Suprapubic skin (tissue), 4 donors: ENCODE results near the gene COL23A1.

Experiments used
- EP300 ChIP-seq: sonication (generic); formaldehyde crosslinking; IDR thresholded peaks from one replicate; pipeline ENCODE4 v1.6.1; 2017; ENCODE audit warnings: antibody characterized with exemption
- POLR2A ChIP-seq, 2 donors: fragments of 450-650 bp; IDR thresholded peaks; one replicate each; pipeline ENCODE4 v1.6.1; 2017; ENCODE audit warnings: antibody characterized with exemption in 2 of 2, mild to moderate bottlenecking in 2 of 2, moderate library complexity in 2 of 2
- POLR2AphosphoS5 ChIP-seq, 3 donors: sonication (generic); formaldehyde crosslinking; IDR thresholded peaks; one replicate each; pipeline ENCODE4 v1.6.1; 2017; ENCODE audit warnings: antibody characterized with exemption in 3 of 3
- TF ChIP-seq, protein P1 (sequence below), 2 donors: fragments of 200-600 bp in 1 of 2; fragments of 450-650 bp in 1 of 2; sonication (generic) in 1 of 2; IDR thresholded peaks; one replicate each; pipeline ENCODE4 v1.5.1; 2016 to 2019; ENCODE audit warnings: antibody characterized with exemption in 2 of 2, mild to moderate bottlenecking in 1 of 2, moderate library complexity in 1 of 2

DNA sequence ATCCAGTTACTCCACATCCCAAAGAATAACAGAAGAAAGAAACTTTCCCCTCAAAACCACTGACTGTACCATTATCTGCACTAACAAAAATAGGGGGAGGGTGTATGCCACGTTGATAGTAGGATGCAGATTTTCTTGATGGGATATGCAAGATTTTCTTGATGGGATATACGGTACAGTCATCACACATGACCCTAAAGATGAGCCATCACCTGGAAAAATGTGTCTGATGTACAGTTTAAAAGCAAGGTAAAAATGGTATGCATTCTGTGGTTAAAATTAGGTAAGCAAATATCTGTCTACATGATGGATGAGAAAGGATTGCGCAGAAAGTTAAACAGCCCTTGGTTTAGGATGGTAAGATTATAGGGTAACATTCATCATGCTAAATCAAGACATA, 8.6 kb downstream of the COL23A1 start:
- TF ChIP-seq, protein P1, sequence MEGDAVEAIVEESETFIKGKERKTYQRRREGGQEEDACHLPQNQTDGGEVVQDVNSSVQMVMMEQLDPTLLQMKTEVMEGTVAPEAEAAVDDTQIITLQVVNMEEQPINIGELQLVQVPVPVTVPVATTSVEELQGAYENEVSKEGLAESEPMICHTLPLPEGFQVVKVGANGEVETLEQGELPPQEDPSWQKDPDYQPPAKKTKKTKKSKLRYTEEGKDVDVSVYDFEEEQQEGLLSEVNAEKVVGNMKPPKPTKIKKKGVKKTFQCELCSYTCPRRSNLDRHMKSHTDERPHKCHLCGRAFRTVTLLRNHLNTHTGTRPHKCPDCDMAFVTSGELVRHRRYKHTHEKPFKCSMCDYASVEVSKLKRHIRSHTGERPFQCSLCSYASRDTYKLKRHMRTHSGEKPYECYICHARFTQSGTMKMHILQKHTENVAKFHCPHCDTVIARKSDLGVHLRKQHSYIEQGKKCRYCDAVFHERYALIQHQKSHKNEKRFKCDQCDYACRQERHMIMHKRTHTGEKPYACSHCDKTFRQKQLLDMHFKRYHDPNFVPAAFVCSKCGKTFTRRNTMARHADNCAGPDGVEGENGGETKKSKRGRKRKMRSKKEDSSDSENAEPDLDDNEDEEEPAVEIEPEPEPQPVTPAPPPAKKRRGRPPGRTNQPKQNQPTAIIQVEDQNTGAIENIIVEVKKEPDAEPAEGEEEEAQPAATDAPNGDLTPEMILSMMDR (IDR thresholded peaks at IDR 0.05), result no peak
- TF ChIP-seq POLR2A (IDR thresholded peaks at IDR 0.05) (no peak), EP300 (no peak), POLR2AphosphoS5 (IDR thresholded peaks at IDR 0.05) (no peak)
